CD1c-positive myeloid dendritic cell (primary cell): ENCODE results near the gene ST8SIA5.
A peak's percentile ranks its signal among the peaks of the same experiment; 100 is the strongest.

Experiments used
- DNase-seq: peaks from one replicate; pipeline ENCODE4 v3.0.0-alpha.2; 2016; ENCODE audit errors: extremely low spot score

The ST8SIA5 gene

DNA sequence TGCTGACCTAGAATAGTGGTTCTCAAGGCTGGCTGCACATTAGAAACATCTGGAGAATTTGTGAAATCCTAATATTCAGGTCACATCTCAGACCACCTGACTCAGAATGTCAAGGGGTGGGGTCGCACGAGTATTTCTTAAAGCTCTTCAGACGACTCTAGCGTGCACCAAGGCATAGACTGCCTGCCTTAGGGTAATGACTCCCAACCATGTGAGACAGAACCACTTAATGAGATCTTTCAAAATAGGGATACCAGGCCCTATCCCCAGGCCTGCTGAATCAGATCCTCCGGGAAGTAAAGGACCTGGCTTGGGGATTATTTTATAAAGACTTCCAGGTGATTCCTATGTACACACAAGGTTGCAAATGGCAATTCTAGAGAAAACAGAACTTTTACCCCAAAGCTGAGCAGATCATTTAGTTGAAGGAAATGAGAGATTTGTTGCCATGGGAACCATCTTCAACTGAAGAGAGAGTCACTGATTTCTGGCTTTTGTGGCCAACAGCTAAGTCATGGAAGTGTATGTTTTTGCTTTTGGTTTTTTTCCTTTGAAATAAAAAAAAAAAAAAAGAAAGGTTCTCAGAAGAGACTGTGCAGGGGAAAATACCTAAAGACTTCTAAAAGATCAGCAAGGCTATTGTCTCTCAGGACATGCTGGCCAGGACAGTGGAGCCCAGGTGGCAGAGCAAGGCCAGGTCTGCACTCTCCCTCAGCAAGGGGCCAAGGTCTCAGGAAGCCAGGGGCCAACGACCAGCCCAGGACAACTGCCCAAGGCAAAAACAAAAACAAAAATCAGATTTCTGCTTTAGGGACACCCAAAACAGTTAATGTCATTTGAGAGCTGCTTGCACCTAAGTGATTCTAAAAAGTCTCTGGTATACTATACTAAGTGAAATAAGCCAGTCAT lies 84.5 kb downstream of the ST8SIA5 start:
- DNase-seq = peak; percentile 61

DNA sequence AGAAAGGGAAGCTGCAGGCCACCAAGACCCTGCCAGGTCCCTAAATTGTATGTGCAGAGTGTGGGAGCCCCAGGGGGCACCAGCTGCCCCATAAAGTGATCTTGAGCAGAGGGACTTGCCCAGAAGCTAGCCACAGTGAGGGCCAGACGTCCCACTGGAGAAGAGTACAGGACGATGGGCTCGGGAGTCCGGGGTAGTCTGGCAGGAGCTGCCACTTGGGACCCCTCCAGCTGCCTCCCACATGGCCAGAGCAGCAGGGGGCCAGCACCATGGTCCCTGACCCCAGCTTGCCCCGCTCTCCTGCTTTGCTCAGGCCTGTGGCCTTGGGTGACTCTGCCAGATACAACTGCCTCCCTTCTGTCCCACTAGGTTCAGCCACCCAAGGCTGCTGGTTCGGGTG lies 88.2 kb downstream of the ST8SIA5 start:
- no peak for DNase-seq

DNA sequence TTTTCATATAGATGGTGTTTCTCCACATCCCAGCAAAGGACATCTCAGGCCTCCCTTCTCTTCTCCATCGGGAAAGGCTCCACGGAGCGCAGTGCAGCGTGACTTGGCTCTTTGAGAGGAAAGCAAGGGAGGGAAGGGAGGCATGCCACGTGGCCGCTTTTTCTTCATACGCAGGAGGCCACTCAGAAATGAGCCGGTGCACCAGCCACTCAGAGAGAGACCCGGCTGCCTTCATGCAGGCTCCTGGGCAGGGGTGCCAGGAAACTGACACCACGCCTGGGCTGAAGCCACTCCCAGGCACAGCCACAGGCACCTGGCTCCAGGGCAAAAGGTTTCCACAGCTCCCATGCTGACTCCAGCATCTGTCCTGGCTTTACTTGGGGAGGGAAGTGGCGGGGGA lies 88.7 kb downstream of the ST8SIA5 start:
- DNase-seq = no peak

DNA sequence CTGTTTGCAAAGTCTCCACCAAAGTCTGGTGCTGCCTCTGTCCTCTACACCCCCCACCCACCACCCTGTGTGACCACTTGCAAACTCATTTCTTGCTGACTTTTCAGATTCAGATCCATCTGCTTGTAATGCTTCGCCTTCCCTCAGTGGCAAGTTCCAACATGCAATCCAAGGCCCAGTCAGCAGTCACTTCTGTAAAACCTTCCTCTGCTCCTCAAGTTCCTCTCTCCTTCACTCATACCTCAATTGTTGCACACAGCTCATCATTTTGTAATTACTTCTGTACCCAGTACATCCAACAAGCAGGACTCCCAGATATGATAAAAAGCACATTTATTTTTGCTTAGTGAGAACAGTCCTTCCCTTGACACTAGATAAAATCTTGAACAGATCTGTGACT lies 93.3 kb downstream of the ST8SIA5 start:
- no peak for DNase-seq

DNA sequence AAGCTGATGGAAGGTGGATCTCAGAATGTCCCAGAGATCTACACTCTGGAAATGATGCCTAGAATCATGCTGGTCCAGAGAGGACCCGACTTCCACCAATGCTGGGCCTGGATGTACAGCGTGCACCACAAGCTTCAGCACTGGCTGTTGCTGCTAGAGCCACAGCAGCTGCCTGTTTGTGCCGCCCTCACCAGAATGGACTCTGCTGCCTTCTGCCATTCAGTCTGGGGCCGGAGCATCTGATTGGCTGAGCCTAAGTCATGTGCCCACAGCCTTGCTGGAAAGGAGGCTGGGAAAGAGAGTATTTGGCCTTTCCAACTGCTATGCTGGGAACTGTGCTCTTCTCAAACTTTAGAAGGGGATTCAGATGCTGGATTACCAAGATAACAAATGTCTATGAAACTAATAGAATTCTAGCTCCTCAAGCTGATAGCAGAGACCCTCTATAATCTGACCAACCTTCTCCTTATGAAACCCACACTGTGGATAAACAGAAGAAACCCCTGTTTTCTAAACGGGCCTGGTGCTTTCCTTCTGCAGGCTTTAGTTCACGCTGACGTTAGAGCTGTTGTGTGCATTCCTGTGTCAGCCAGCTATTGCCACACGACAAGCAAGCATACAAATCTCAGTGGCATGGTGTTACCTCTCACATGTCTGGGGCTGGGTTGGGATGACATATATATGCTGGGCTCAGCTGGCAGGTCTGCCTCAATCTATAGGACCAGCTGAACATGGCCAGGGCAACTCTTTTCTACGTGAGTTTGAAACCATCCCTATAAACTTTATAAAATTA lies 95.7 kb downstream of the ST8SIA5 start:
- no peak for DNase-seq

DNA sequence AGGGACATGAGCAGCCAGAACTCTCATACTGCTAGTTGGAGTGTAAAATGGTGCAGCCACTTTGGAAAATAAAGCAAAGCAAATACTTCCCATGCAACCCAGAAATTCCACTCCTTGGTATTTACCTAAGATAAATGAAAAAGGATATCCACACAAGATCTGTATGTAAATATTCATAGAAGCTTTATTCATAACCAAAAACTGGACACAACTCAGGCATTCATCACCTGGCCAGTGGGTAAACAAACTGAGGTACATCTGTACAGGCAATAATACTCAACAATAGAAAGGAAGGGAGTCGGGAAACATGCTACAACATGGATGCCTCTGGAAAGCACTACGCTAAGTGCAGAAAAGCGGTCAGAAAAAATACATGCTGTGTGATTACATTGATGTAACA lies 97.4 kb downstream of the ST8SIA5 start:
- DNase-seq = no peak

DNA sequence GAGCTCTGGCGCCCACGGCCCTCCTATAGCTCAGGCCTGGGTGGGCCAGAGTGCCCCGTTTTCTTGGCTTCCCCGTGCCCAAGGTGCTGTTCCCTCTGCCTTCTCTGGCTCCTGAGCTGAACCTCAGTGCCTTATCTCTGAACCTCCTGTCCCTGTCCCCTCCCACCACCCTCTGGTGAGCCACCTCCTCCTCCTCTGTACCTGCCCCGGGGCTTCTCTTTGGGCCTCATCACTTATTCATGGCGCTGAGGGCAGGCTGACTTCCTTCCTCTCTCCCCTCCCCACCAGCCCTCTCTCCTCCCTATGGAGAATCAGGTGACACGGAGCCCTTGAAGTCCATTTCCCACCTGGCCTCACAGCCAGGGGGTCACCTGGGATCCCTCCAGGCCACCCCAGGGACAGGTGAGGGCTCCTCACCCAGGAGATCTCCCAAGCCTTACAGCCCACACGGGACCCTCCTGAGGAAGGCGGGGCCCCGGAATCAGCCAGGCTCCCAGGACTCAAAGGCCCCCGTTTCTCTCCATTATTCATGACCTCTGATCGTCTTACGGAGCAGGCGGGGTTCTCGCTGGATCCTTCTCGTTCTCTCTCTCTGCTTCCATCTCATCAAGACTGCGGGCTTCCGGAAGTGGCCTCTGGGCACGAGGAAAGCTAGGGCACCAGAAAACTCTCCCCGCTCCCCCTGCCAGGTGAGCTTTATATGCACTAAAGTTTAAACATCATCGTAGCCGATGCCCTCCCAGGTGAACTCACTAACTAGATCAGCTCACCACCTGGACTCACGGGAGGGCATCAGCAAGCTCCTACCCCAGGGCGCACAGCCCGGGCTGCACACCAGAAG lies 99.5 kb downstream of the ST8SIA5 start, which contains the start of gene LOXHD1:
Gene LOXHD1, minus strand, starts transcription at position 106 of the 841 bp plus-strand sequence. CDS start 187 bp downstream, outside the sequence.
- no peak for DNase-seq

DNA sequence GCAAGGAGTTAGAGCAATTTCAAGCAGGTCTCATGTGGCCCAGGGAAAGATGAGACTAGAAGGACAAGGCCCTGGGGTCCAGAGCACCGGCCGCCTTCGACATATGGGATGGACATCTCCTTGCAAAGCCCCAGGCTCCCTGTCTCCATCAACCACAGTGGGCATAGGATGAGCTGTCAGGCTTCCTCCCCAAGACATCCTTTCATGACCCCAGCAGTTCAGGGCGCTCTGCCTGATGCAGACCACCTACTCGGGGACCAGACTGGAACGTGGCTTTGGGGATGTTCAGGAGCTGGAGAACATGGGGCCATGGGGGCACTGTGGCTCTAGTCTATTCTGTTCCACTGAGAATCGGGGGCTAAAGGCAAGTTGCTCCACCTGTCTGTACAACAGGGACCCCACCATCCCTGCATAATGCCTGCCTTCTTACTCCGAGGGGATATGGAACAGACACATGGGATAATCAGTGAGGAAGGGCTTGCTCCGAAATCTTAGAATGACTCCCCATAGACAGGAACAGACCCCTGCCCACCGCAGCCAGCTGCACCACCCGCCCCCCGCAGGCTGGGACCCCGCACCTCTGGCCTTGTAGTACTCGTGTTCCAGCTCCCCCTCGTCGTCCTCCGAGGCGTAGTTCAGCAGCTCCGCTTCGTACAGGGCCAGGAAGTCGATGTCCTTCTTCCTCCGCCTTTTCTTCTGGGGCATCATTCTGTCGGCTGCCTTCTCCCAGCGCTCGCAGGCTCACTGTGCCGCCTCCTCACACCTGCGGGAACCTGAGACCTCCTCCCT lies 100.3 kb downstream of the ST8SIA5 start:
- no peak for DNase-seq

DNA sequence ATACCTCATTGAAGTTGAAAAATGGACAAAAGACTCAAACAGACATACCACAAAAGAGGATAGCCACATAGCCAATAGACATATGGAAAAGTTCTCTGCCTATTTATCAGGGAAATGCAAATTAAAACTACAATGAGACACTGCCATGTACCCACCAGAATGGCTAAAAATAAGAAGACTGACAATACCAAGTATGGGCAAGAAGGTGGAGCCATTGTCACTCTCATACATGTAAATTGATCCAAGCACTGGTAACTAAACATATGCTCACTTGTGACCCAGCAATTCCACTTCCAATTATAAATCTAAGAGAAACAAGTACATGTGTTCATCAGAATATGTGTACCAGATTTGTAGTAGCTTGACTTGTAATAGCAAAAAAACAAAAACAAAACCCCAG lies 104.5 kb downstream of the ST8SIA5 start:
- no peak for DNase-seq

DNA sequence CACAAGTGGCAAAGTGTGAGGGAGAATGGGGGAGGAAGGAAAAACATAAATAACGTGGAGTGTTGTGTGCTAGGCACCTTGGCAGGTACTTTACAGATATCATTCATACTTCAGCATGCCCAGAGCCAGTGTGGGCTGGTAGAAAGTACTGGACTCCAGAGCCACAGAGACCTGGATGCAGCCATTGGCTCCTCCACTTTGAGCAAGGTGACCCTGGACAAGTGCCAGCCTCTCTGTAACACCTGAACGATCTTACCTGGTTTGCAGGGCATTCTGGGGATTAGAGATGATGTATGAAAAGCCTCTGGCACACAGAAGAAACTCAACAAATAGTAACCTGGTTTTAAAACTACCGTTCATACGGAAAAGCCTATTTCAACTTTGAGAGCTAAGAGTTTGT lies 106.2 kb downstream of the ST8SIA5 start:
- no peak for DNase-seq

DNA sequence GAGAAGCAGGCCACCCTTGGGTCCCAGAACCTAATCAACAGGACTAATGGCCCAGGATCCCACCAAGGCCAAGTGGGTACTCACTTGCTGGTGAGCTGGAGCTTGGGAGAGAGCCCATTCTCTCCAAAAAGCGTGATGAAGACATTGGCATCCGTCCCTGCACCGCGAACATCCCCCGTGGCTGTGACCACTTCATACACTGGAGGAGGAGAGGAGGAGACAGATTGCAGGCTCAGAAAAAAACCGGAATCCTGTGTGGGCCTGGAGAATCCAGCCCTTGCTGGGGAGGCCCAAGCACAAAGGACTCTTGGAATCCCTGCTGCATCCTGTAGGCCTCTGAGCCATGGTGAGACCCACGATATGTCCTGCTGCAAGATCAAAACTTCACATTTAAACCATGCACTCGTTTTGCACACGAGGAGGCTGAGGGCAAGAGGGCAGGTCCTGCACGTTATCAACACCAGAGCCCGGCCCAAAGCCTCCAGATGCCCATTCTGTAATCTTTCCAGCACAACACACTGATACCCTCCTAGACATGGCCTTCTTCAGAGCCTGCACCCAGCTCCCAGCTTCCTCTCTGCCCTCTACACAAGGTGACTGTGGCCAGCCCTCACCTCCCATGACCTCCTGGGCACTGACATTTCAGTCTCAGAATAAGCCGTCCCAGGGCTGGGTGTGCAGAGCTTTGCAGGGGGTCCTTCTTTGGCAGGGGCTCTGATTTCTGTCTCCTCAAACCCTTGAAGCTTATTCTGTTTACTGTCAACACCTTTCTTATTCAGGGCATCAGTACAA lies 107.6 kb downstream of the ST8SIA5 start:
- no peak for DNase-seq

DNA sequence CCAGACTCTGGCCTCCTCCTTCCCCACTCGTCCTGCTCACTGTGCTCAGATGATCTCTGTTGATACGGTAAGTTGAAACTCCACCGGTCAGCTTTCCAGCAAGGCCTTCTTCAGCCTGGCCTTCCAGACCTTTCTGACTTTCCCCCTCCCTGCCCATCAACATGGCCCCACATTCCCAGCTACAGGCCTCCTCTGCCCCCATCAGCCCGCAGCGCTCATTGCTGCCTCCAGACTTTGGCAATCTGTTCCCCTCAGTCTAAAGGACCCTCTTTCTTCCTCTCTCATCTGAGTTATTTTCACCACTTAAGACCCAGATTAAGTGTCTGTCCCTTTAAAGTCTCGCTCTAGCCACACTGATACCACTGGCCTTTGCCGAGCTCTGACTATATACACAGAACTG lies 110.4 kb downstream of the ST8SIA5 start:
- no peak for DNase-seq

DNA sequence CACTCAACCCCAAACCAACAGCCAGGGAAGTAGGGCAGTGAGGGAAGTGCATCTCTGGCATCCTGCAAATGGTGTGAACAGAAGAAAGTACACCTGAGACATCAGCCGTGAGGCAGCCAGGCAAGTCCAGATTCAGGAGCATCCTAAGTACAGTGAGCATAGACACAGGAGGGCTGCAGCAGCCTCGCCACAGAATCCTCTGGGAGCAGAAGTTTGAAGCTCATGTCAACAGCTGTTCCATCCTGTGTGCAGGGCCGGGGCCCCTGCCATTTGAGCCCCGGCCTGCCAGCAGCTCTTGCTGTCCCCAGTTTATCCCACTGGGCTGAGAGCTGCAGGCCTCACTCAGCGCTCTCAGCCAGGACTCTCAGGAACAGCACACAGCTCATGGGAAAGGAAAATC lies 114.3 kb downstream of the ST8SIA5 start:
- no peak for DNase-seq

DNA sequence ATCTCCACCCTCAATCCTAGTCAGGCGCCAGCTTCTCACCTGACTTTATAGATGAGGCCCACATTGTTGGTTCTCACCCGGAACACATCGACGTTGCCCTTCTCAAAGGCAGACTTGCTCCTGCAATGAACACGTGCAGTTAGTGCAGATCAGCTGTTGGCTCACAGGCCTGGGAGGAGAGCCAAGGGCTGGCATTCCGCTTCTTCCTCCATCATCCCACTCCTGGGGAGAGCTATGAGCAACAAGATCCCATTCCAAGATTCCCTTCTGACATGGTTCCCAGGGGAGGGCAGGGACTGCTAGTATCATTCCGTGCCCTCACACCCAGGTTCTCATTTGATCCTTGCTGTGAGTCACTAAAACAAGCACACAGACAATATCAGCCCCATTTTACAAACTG lies 114.9 kb downstream of the ST8SIA5 start:
- no peak for DNase-seq

DNA sequence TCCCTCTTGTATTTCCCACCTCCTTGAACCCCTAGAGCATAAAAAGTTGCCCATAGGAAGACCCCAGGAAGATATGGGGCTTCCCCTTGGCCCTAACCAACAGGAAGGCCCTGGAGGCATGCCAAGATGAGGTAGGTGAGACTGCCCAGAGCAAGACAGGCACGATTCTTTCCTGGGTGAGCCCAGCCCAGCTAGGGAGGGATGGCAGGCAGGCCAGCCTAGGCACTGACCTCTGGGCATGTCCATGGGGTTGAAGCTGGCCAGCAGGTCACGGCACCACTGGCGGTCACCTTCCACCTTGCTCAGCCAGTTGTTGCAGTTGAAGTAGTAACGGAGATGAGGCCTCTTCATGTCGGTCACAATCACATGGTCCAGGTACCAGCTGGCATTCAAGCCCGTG lies 117.5 kb downstream of the ST8SIA5 start:
- DNase-seq = no peak

DNA sequence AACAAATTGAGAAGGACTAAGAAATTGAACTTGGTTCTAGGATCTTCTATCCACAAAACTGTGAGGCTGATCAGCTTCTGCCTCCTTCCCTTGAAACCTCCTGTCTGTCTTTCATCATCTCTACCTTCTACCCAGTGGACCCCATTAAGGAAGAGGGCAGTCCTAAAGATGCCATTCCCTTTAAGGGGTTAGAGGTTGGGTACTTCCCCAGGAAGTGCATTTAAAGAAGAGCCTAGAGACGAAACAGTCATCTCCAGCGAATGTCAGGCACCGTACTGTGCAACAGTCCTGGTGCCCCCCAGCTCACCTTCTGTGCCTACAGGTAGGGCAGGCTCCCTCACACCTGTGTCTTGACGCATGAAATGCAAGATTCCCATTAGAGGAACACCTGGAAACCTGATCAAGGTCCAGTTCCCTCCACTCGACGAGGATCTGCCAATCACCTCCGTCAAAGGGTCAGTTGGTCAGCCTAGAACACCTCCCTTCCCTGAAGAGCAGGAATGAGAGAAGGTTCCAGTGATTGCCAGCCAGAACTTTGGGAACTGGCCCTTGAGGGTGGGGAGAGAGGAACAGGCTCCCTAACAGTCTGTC lies 120.7 kb downstream of the ST8SIA5 start:
- DNase-seq = no peak

DNA sequence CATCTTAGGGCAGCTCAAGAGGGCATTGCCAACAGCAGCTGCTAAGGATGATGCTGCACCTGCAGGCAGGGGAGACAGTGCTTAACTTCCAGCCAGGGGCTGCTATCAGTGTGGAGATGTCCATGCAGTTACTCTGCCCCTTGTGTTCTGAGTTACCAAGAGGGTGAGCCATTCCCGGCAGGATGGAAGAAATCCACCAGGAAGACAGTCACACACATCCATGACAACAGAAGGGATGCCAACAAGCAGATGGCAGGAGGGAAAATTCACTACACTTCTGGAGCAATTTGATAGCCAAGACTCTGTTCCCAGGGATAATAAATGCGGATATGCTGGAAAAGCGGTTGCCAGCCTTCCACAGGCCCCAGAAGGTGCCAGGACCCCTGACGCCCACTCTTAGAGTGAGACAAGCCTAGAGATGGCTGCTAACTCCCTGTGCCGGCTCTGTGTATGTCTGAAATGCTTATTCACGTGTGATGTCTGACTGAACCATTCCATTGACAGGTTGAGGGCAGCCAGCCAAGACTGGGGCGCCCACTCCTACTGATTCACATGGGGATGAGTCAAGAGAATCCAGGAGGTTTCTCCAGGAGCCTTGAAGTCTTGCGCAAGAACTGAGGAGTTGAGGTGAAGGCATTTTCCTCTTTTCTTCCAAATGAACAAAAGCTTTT lies 124.3 kb downstream of the ST8SIA5 start:
- no peak for DNase-seq

DNA sequence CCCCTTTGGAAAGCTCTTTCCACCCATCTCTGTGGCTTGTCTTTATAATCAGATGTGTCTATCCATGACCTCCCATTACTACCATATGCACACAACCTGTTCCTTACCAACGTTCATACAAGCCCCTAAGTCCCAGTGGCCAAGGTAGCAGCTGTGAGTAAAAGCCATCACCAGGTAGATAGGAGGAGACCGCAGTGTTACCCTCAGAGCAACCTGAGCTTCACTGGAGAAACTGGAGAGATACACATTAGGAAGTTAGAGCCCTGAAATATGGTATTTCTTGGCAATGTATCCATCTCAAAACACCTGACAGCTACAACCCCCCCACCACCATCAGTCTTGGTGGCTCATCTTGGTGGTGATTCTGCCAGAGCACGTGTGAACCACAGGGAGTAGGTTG lies 125.9 kb downstream of the ST8SIA5 start:
- no peak for DNase-seq

DNA sequence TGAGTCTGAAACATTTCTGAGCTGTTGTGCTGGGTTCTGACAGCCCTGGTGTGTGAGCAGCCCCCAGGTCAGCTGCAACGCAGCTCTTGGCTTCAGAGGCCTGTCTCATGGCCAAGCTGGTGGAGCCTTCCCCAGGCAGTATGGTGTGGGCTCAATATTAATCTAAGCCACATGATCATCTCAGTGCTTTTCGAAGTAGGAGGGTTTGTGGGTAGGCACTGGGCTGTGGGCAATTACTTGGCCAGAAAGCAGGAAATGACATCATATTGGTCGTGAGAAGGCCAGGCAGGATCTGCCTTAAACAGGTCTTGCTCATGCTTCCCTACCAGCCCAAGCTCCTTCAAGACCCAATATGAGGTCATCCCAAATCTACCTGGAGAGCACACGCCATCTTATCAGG lies 126.7 kb downstream of the ST8SIA5 start:
- DNase-seq = peak; percentile 2
